ENCODE measurements around the gene HCN4.

DNA sequence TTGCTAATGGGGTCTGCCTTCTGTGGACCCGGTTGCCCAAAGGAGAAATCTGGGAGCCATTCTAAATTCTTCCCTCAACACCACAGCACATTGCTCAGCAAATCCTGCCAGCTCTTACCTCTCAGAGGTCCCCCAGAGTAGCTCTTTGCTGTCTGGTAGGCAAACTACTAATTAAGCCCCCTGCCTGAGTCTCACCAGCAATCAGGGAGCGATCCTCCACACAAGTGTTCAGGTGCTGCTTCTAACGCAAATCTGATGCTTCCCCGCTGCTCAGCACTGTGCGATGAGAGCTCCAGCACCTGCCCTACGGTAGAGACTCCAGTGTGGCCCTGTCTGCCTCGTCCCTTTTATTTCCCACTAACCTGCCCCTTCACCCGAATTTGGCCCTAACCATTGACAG lies 60.5 kb downstream of the HCN4 start:
- no peak for TF ChIP-seq EZH2 (IDR thresholded peaks at IDR 0.05; ENCODE audit: borderline replicate concordance)
- TF ChIP-seq, protein P1, sequence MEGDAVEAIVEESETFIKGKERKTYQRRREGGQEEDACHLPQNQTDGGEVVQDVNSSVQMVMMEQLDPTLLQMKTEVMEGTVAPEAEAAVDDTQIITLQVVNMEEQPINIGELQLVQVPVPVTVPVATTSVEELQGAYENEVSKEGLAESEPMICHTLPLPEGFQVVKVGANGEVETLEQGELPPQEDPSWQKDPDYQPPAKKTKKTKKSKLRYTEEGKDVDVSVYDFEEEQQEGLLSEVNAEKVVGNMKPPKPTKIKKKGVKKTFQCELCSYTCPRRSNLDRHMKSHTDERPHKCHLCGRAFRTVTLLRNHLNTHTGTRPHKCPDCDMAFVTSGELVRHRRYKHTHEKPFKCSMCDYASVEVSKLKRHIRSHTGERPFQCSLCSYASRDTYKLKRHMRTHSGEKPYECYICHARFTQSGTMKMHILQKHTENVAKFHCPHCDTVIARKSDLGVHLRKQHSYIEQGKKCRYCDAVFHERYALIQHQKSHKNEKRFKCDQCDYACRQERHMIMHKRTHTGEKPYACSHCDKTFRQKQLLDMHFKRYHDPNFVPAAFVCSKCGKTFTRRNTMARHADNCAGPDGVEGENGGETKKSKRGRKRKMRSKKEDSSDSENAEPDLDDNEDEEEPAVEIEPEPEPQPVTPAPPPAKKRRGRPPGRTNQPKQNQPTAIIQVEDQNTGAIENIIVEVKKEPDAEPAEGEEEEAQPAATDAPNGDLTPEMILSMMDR (IDR thresholded peaks at IDR 0.05; ENCODE audit: poor library complexity), result no peak
- no peak for TF ChIP-seq EZH2phosphoT487 (IDR thresholded peaks at IDR 0.05; ENCODE audit: low read depth, severe bottlenecking, unreplicated experiment)
